ENCODE measurements around the gene SCGB1C1.
"Not testable (repeated sequence)": the region's sequence is repeated elsewhere in the genome, so short reads cannot be mapped to it uniquely, and the experiment has no call there.

The SCGB1C1 gene

DNA sequence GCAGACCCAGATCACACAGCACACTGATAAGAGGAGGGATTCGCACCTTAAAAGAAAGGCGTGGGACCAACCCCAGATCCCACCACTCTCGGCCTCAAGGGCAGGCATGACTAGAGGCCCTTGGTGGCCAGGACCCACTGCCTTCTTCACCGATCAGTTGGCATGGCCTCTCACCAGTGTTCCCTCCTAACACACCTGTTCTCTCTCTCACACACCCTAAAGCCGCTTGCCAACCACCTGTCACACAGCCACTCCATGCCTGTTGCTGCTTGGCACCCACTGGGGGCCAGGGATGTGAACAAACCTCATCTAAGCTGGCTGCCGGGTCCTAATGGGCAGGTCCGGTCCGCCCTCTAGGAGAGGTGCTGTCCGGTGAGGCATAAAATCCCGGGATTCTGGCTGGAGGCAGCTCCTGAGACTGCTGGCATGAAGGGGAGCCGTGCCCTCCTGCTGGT is at the start of gene SCGB1C1:
TSS of gene SCGB1C1 (plus strand) at position 405 of the 455 bp plus-strand sequence. CDS start at position 427, 22 bp downstream.
- DNase-seq (ENCODE audit: low read depth); H3K4me3 ChIP-seq (ENCODE audit: low read length): not testable (repeated sequence)

DNA sequence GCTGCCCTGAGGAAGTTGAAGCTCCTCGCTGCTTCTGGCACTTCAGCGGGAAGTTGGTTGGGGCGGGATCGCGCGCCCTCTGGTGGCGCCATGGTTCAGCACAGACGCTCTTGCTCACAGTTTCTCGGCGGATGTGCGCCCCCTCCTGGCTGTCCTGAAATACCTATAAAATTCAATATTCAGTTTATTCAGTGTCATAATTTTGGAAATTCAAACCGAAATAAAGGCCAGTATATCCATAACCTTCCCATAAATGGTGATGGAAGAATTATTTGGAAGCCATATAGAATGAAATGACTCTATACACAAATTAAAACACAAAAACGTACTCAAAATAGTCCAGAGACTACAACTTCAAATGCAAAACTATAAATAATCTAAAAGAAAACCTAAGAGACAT is 12.6 kb upstream of the SCGB1C1 start:
- not testable (repeated sequence) for DNase-seq (ENCODE audit: low read depth); H3K4me3 ChIP-seq (ENCODE audit: low read length)

DNA sequence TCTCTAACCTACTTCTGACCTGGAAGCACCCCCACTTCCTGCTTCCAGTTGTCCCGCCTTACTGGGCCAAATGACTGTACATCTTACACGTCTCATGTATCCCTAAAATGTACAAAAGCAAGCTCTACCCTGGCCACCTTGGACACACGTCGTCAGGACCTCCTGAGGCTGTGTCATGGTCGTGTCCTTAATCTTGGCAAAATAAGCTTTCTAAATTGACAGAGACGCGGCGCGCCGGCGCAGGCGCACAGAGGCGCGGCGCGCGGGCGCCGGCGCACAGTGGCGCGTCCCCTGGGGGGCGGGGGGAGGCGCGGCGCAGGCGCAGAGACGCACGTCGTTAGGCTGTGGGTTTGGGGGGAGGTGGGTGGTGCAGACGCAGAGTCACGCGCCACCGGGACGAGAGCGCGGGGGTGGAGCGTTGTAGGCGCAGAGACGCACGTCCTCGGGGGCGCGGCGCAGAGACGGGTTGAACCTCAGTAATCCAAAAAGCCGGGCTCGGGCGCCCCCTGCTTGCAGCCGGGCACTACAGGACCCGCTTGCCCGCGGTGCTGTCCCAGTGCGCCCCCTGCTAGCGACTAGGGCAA is 3.6 kb upstream of the SCGB1C1 start:
- H3K4me3 ChIP-seq (ENCODE audit: low read length); DNase-seq (ENCODE audit: low read depth): not testable (repeated sequence)

DNA sequence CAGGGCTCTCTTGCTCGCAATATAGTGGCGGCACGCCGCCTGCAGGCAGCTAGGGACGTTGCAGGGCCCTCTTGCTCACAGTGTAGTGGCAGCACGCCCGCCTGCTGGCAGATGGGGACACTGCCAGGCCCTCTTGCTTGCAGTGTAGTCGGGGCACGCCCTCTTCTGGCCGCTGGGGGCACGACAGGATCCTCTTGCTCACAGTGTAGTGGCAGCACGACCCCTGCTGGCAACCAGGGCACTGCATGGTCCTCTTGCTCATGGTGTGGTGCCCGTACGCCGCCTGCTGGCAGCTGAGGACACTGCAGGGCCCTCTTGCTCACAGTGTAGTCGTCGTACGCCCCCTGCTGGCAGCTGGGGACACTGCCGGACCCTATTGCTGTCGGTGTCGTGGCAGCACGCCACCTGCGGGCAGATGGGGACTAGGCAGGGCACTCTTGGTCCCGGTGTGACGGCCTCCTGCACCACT is 3.0 kb upstream of the SCGB1C1 start:
- not testable (repeated sequence) for H3K4me3 ChIP-seq (ENCODE audit: low read length); DNase-seq (ENCODE audit: low read depth)

DNA sequence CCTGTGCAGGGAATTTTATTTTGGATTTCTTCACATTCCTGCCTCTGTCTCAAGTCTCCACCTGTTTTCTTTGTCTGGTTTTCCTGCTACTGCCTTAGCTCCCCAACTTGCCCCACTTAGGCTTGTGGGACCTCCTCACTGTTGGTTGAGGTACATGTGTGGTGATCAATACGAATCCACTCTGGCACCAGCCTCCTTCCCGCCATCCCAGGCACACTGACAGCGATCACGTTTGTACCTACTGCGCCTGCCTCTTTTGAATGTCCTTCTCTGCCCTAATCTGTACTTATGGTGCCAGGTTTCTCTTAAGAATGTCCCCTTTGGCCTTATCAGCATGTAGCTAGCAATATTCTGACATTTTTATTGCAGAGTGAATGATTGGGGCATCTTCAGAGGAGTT is 2.3 kb upstream of the SCGB1C1 start:
- not testable (repeated sequence) for H3K4me3 ChIP-seq (ENCODE audit: low read length); DNase-seq (ENCODE audit: low read depth)

DNA sequence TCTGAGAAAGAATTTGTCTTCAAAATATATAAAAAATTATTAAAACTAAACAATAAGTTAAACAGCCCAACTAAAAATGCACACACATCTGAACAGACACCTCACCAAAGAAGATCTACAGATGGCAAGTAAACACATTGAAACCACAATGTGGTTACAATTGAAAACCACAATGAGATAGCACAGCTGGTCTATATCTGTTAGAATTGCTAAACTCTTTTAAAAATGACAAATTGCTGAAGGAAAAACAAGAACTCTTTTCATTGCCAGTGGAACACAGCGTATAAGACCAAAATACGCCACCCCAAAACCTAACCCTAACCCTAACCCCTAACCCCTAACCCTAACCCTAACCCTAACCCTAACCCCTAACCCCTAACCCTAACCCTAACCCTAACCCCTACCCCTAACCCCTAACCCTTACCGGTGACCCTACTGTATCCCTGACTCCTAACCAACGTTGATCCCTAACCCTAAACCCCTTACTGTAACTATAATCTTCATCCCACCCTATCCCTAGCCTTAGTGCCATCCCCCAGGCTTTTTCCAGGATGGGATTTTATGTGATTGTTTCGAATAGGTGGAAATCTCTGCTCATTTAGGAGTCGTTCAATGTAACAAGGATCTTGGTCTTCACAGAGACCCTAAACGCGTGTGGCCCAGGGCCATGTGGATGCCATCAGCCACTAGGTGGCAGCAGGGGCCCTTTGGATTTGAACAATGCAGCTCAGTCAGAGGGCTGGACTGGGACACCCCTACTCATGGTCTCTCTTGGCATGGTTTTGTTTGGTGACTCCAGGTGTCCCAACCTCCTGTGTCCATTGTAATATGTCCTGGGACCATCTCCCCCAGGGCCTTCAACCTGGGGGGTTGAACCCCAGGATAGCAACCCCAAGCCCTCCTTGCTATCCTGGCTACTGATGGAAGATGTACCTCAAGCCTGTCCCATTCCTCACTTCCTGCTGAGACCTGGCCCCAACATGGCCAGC is 1.1 kb upstream of the SCGB1C1 start:
- H3K4me3 ChIP-seq (ENCODE audit: low read length); DNase-seq (ENCODE audit: low read depth): not testable (repeated sequence)
- TF ChIP-seq, protein P1, sequence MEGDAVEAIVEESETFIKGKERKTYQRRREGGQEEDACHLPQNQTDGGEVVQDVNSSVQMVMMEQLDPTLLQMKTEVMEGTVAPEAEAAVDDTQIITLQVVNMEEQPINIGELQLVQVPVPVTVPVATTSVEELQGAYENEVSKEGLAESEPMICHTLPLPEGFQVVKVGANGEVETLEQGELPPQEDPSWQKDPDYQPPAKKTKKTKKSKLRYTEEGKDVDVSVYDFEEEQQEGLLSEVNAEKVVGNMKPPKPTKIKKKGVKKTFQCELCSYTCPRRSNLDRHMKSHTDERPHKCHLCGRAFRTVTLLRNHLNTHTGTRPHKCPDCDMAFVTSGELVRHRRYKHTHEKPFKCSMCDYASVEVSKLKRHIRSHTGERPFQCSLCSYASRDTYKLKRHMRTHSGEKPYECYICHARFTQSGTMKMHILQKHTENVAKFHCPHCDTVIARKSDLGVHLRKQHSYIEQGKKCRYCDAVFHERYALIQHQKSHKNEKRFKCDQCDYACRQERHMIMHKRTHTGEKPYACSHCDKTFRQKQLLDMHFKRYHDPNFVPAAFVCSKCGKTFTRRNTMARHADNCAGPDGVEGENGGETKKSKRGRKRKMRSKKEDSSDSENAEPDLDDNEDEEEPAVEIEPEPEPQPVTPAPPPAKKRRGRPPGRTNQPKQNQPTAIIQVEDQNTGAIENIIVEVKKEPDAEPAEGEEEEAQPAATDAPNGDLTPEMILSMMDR (conservative IDR thresholded peaks at IDR 0.05; ENCODE audit: low read depth, low read length), result peak; percentile 45

DNA sequence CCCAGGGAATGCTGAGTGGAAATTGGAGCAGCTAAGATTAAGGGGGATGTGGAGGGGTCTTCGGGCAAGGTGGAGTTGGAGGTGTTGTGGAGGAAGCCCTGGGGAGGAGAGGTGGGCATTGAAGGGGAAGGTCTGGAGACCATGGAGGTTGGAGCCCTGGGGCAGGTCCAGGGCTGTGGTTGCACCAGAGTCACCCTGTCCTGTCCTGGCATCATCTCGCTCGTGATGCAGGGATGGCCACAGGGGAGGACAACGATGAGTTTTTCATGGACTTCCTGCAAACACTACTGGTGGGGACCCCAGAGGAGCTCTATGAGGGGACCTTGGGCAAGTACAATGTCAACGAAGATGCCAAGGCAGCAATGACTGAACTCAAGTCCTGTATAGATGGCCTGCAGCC is 603 bp downstream of the SCGB1C1 start:
- not testable (repeated sequence) for DNase-seq (ENCODE audit: low read depth); H3K4me3 ChIP-seq (ENCODE audit: low read length)

DNA sequence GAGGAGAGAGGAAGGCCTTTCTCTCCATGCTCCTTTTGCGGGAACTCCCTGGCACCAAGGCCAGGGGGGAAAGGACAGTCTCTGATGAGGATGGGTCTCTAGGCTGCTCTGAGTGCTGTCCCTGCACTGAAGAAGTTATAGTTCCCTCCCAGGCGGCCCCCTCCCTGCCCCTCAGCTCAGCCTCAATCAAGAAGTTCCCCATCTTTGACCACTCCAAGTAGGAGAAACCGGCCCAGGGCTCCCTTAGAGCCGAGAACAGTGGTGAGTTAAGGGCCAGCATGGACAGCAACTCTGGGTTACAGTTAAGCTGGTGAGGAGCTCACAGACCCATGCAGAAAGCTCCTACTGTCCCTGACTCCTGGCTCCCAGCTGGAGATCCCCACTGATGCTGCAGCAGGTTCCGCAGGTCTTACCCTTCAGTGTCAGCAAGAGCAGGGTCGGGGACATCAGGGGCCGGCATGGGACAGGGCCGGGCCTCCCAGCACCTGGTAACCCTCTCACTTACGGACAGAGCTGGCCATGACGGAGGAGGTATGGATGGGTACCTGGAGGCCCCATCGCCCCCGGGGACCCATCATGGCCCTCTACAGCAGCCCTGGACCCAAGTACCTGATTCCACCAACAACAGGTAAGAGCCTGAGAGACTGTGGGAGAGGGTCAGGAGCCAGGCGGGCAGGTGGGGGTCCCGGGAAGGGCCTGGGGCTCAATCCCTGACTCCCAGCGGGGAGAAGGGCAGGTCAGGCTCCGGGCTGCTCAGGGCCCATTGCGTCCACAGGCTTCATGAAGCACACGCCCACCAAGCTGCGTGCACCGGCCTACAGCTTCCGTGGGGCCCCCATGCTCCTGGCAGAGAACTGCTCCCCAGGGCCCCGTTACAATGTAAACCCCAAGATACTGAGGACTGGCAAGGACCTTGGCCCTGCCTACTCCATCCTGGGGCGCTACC is 4.2 kb downstream of the SCGB1C1 start:
- TF ChIP-seq, protein P1 (conservative IDR thresholded peaks at IDR 0.05; ENCODE audit: low read depth, low read length), result no peak
- no peak overlapping the region for H3K4me3 ChIP-seq (ENCODE audit: low read length)
- DNase-seq (ENCODE audit: low read depth), result no peak

DNA sequence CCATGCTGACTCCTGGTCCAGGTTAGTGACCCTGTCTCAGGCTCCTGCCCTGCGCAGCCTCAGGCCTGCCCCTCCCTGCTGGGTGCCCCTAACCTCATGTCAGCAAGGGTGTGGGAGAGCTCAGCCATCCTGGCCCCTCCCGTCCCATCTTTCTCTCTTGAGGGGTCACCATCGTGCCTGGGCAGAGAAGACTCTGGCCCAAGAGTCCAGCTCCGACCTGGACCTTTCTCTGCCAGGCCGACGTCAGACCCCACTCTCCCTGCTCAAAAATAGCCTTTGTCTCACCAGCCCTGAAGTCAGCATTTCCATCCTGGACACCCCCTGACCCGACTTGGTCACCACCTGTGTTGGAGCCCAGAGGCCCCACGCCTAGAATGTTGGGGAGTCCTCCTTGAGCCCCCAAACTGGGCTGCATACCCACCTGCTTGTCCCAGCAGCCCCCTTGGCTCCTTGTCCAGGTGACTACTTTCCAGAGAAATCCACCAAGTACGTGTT is 4.9 kb downstream of the SCGB1C1 start:
- TF ChIP-seq, protein P1 (conservative IDR thresholded peaks at IDR 0.05; ENCODE audit: low read depth, low read length), result no peak
- H3K4me3 ChIP-seq (ENCODE audit: low read length), result no peak overlapping the region
- no peak for DNase-seq (ENCODE audit: low read depth)

All from retinal pigment epithelial cell (primary cell).